Left ventricle myocardium inferior (tissue), 1 donor: ENCODE results near the gene SLC26A4. TPM values are rescaled to one million over a fixed set of nuclear protein-coding genes. Genes with fewer than 3 reads are reported as not detected.

ENCODE experiments used
- DNase-seq: peaks from one replicate; pipeline ENCODE4 v3.0.0-alpha.2; 2020
- H3K27ac ChIP-seq: fragments of 200-600 bp; replicated peaks from 2 replicates; pipeline ENCODE4 v1.8.0; 2021
- H3K27me3 ChIP-seq: fragments of 200-600 bp; 2 replicates; pipeline ENCODE4 v1.8.0; 2021; ENCODE audit warnings: low read depth
- H3K36me3 ChIP-seq: fragments of 200-600 bp; 2 replicates; pipeline ENCODE4 v1.8.0; 2021
- H3K4me1 ChIP-seq: fragments of 200-600 bp; 2 replicates; pipeline ENCODE4 v1.8.0; 2021
- H3K4me3 ChIP-seq: fragments of 200-600 bp; 2 replicates; pipeline ENCODE4 v1.8.0; 2021; ENCODE audit warnings: mild to moderate bottlenecking, moderate library complexity
- H3K9me3 ChIP-seq: fragments of 200-600 bp; replicated peaks from 2 replicates; pipeline ENCODE4 v1.8.0; 2021
- CTCF ChIP-seq: fragments of 200-600 bp; IDR thresholded peaks from 2 replicates; pipeline ENCODE4 v1.8.0; 2021; ENCODE audit warnings: antibody characterized with exemption, mild to moderate bottlenecking, borderline replicate concordance
- intact Hi-C: fragments of 100-400 bp; cut with micrococcal nuclease; formaldehyde crosslinking; loops from one replicate; pipeline ENCODE4 v1.11.0; 2022
- total RNA-seq: library from RNA; stranded (reverse); fragmentation: NEBNext Ultra II Directional; extraction: Animal tissue kit (Norgen Biotek cat#: 25700); gene quantifications from one replicate; pipeline ENCODE4 v1.2.1, GENCODE V29; 2021
- donor health status: DM: no; HTN: yes; CAD: no; lungs with severe emphysema.

Gene SLC26A4
- total RNA-seq, 1 donor from 2014 or later, result 0.41 TPM

GRCh38 chr7:107622429-107622828 lies 38.2 kb upstream of the SLC26A4 start:
- Histone ChIP-seq H3K27ac (peak overlapping the region; percentile 17), H3K36me3 (peaks cover 38% of the 10 kb centered on the region)
- no peak for DNase-seq

GRCh38 chr7:107622894-107623293 lies 37.7 kb upstream of the SLC26A4 start:
- Histone ChIP-seq H3K27ac (peak overlapping the region; percentile 17), H3K4me3 (no peak overlapping the region), H3K9me3 (peaks cover 4% of the 10 kb centered on the region), H3K4me1 (peaks cover 15% of the 10 kb centered on the region), H3K27me3 (no peaks in the 10 kb centered on the region), H3K36me3 (peaks cover 33% of the 10 kb centered on the region)
- no peak for TF ChIP-seq CTCF
- intact Hi-C loops, result no loop called here
- DNase-seq, result no peak

More at GRCh38 chr7:107622429-107622828, 38.2 kb upstream of the SLC26A4 start:
- H3K4me3 ChIP-seq, result no peak overlapping the region
- H3K27me3 ChIP-seq, result no peaks in the 10 kb centered on the region
- peaks cover 15% of the 10 kb centered on the region for H3K4me1 ChIP-seq
- peaks cover 4% of the 10 kb centered on the region for H3K9me3 ChIP-seq
- intact Hi-C loops, result no loop called here
- TF ChIP-seq CTCF, result no peak

GRCh38 chr7:107627002-107627401 lies 33.6 kb upstream of the SLC26A4 start:
- no peak for TF ChIP-seq CTCF
- peaks cover 14% of the 10 kb centered on the region for H3K4me1 ChIP-seq

GRCh38 chr7:107628461-107629064 lies 32.1 kb upstream of the SLC26A4 start:
- Histone ChIP-seq H3K27me3 (no peaks in the 10 kb centered on the region), H3K36me3 (peaks cover 16% of the 10 kb centered on the region), H3K9me3 (peaks cover 4% of the 10 kb centered on the region), H3K4me1 (no peaks in the 10 kb centered on the region), H3K27ac (no peak overlapping the region), H3K4me3 (no peak overlapping the region)
- TF ChIP-seq CTCF, result no peak
- intact Hi-C loops, result no loop called here
- DNase-seq, result no peak

More at GRCh38 chr7:107627002-107627401, 33.6 kb upstream of the SLC26A4 start:
- Histone ChIP-seq H3K27me3 (no peaks in the 10 kb centered on the region), H3K4me3 (no peak overlapping the region), H3K36me3 (peaks cover 27% of the 10 kb centered on the region), H3K27ac (no peak overlapping the region), H3K9me3 (peaks cover 4% of the 10 kb centered on the region)
- intact Hi-C loops, result no loop called here
- DNase-seq, result no peak

- Histone ChIP-seq H3K4me1 (no peaks in the 10 kb centered on the region), H3K27ac (no peak overlapping the region), H3K36me3 (peaks cover 14% of the 10 kb centered on the region), H3K9me3 (peaks cover 4% of the 10 kb centered on the region), H3K4me3 (no peak overlapping the region), H3K27me3 (no peaks in the 10 kb centered on the region)
- no peak for DNase-seq
- TF ChIP-seq CTCF, result no peak
- intact Hi-C loops, result no loop called here
These were observed 30.3 kb upstream of the SLC26A4 start for GRCh38 chr7:107630342-107630741.
